Activated naive CD4-positive, alpha-beta T cell treated with anti-CD3 and anti-CD28 coated beads for 36 hours (primary cell): ENCODE data around the gene EIF2S2. TPM values are rescaled to one million over a fixed set of nuclear protein-coding genes. Genes with fewer than 3 reads are reported as not detected.
"Not testable (repeated sequence)": the region's sequence is repeated elsewhere in the genome, so short reads cannot be mapped to it uniquely, and the experiment has no call there.

ENCODE experiments used
- CTCF ChIA-PET: fragments of 350-600 bp; sonication (Branson Sonifier 250); formaldehyde crosslinking; loops from one replicate; lab custom pipeline; 2021; ENCODE audit warnings: antibody characterized with exemption; lab: Charles Lee
- DNase-seq: peaks from one replicate; pipeline ENCODE4 v3.0.0-alpha.2; 2020
- H3K27ac Mint-ChIP-seq: one replicate; pipeline ENCODE4 v1.8.0; 2021; ENCODE audit warnings: mild to moderate bottlenecking, mixed read lengths
- H3K27me3 Mint-ChIP-seq: one replicate; pipeline ENCODE4 v1.8.0; 2021; ENCODE audit warnings: low read depth, mixed read lengths
- H3K36me3 Mint-ChIP-seq: one replicate; pipeline ENCODE4 v1.8.0; 2021; ENCODE audit warnings: low read depth, mixed read lengths
- H3K4me1 Mint-ChIP-seq: one replicate; pipeline ENCODE4 v1.8.0; 2021; ENCODE audit warnings: low read depth, mixed read lengths
- H3K4me3 Mint-ChIP-seq: one replicate; pipeline ENCODE4 v1.8.0; 2021; ENCODE audit warnings: mild to moderate bottlenecking, moderate library complexity, mixed read lengths
- H3K9me3 Mint-ChIP-seq: one replicate; pipeline ENCODE4 v1.8.0; 2021; ENCODE audit warnings: mixed read lengths
- intact Hi-C: fragments of 100-400 bp; cut with micrococcal nuclease; formaldehyde crosslinking; loops from one replicate; pipeline ENCODE4 v1.15.1; 2023
- total RNA-seq, 2 experiments: library from RNA; stranded (reverse); gene quantifications; one replicate each; pipeline ENCODE4 v1.2.3, GENCODE V29; 2021

Gene EIF2S2
- total RNA-seq, 2 experiments from 2014 or later = 202 to 207 TPM

DNA sequence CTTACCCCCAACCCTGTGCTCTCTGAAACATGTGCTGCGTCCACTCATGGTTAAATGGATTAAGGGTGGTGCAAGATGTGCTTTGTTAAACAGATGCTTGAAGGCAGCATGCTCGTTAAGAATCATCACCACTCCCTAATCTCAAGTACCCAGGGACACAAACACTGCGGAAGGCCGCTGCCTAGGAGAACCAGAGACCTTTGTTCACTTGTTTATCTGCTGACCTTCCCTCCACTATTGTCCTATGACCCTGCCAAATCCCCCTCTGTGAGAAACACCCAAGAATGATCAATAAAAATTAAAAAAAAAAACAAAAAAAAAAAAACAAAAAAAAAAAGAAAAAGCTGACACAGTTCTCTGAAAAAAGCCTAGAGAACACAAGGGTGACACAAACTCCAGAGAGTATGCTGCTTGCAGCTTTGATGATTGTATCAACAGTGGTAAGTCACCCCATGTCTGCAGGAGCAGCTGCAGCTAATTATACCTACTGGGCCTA, 21.4 kb upstream of the EIF2S2 start:
- H3K4me1 Mint-ChIP-seq, H3K27me3 Mint-ChIP-seq, DNase-seq, H3K27ac Mint-ChIP-seq, H3K4me3 Mint-ChIP-seq, CTCF ChIA-PET, H3K36me3 Mint-ChIP-seq, H3K9me3 Mint-ChIP-seq, intact Hi-C loops: not testable (repeated sequence)

GRCh38 chr20:34132943-34133342, 20.9 kb upstream of the EIF2S2 start:
- H3K4me1 Mint-ChIP-seq, H3K4me3 Mint-ChIP-seq, H3K27me3 Mint-ChIP-seq, H3K36me3 Mint-ChIP-seq, intact Hi-C loops, H3K27ac Mint-ChIP-seq, H3K9me3 Mint-ChIP-seq, DNase-seq, CTCF ChIA-PET: not testable (repeated sequence)

DNA sequence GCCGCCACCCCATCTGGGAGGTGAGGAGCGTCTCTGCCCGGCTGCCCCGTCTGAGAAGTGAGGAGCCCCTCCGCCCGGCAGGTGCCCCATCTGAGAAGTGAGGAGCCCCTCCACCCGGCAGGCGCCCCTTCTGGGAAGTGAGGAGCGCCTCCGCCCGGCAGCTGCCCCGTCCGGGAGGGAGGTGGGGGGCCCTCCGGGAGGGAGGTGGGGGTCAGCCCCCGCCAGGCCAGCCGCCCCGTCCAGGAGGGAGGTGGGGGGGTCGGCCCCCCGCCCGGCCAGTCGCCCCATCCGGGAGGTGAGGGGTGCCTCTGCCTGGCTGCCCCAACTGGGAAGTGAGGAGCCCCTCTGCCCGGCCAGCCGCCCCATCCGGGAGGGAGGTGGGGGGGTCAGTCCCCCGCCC, 20.4 kb upstream of the EIF2S2 start:
- DNase-seq, H3K4me3 Mint-ChIP-seq, H3K27me3 Mint-ChIP-seq, H3K9me3 Mint-ChIP-seq, H3K27ac Mint-ChIP-seq, intact Hi-C loops, H3K36me3 Mint-ChIP-seq, CTCF ChIA-PET, H3K4me1 Mint-ChIP-seq: not testable (repeated sequence)

DNA sequence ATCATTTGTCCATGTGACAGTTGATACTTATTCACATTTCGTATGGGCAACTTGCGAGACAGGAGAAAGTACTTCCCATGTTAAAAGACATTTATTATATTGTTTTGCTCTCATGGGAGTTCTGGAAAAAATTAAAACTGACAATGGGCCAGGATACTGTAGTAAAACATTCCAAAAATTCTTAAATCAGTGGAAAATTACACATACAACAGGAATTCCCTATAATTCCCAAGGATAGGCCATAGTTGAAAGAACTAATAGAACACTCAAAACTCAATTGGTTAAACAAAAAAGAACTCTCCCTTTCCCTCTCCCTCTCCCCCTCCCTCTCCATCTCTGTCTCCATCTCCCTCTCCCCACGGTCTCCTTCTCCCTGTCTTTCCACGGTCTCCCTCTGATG, 19.4 kb upstream of the EIF2S2 start:
- intact Hi-C loops = no loop called here
- peaks cover 3% of the 10 kb centered on the region for H3K4me1 Mint-ChIP-seq
- no peaks in the 10 kb centered on the region for H3K36me3 Mint-ChIP-seq
- CTCF ChIA-PET = interaction anchor here (0.7 to 2.5 kb wide), 2 partner anchors 23 to 61 kb away, joined by 3 to 10 read pairs; no protein-coding TSS in a partner anchor
- H3K27ac Mint-ChIP-seq = no peak overlapping the region
- no peaks in the 10 kb centered on the region for H3K27me3 Mint-ChIP-seq
- DNase-seq = no peak
- H3K9me3 Mint-ChIP-seq = no peaks in the 10 kb centered on the region
- H3K4me3 Mint-ChIP-seq = no peak overlapping the region

GRCh38 chr20:34129518-34130162, 17.6 kb upstream of the EIF2S2 start:
- Mint-ChIP-seq H3K4me3 (no peak overlapping the region), H3K36me3 (no peaks in the 10 kb centered on the region), H3K4me1 (peaks cover 8% of the 10 kb centered on the region), H3K27me3 (no peaks in the 10 kb centered on the region), H3K9me3 (no peaks in the 10 kb centered on the region), H3K27ac (no peak overlapping the region)
- intact Hi-C loops = loop anchor here (1.0 to 2.0 kb wide), 7 partner anchors 60 to 673 kb away; no protein-coding TSS in a partner anchor
- CTCF ChIA-PET = interaction anchor here (0.6 to 2.5 kb wide), 16 partner anchors 12 to 315 kb away, joined by 3 to 18 read pairs (median 4); partner anchors contain the start of gene EIF2S2
- DNase-seq = peak; percentile 66

- H3K27ac Mint-ChIP-seq = no peak overlapping the region
Observed at GRCh38 chr20:34127792-34128191, 15.7 kb upstream of the EIF2S2 start.

DNA sequence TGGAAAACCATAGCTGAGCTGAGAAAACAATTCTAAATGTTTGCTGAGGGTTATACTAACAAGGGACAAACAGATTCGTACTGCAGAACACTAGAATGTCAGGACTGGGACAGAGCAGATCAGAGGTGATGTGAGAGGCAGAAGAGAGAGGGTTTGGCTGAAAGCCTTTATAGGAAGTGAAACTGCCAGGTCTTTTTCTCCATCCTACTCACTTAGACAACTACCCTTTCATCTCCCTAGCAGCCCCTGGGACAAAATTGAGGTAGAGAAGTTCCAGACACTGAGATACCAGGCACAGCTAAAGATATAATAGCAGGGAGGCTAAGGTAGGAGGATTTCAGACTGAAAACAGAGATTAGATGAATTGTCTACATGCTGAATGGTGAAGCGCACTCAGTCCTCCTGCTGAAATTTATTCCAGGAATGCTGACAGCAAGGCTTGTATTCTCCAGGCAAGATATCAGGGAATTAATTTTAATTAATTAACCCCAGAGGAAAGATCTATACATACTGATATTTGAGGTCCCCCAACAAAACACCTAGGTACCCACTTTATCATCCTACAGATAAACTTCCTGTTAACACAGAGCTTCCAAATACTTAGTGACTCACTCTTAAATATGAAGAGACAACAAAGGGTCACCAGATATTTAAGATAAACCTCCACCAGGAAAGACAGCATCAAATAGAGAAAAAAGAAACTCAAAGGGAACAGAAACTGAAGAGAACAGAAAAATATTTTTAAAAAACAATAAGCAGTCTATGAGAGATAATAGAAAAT, 12.6 kb upstream of the EIF2S2 start:
- Mint-ChIP-seq H3K27ac (no peak overlapping the region), H3K36me3 (no peaks in the 10 kb centered on the region), H3K4me3 (no peak overlapping the region), H3K9me3 (no peaks in the 10 kb centered on the region), H3K27me3 (no peaks in the 10 kb centered on the region), H3K4me1 (peaks cover 14% of the 10 kb centered on the region)
- DNase-seq = no peak
- CTCF ChIA-PET = interaction anchor here (1.0 to 1.4 kb wide), 2 partner anchors 55 to 333 kb away, joined by 3 read pairs; no protein-coding TSS in a partner anchor
- intact Hi-C loops = no loop called here

More at GRCh38 chr20:34127792-34128191, 15.7 kb upstream of the EIF2S2 start:
- peaks cover 14% of the 10 kb centered on the region for H3K4me1 Mint-ChIP-seq
- H3K27me3 Mint-ChIP-seq = no peaks in the 10 kb centered on the region
- no peaks in the 10 kb centered on the region for H3K9me3 Mint-ChIP-seq
- no peaks in the 10 kb centered on the region for H3K36me3 Mint-ChIP-seq
- intact Hi-C loops = loop anchor here (2.0 kb wide), 1 partner anchor 671 kb away; no protein-coding TSS in a partner anchor
- DNase-seq = no peak
- H3K4me3 Mint-ChIP-seq = no peak overlapping the region
- CTCF ChIA-PET = interaction anchor here (0.7 to 1.0 kb wide), 2 partner anchors 35 to 212 kb away, joined by 5 read pairs; no protein-coding TSS in a partner anchor

DNA sequence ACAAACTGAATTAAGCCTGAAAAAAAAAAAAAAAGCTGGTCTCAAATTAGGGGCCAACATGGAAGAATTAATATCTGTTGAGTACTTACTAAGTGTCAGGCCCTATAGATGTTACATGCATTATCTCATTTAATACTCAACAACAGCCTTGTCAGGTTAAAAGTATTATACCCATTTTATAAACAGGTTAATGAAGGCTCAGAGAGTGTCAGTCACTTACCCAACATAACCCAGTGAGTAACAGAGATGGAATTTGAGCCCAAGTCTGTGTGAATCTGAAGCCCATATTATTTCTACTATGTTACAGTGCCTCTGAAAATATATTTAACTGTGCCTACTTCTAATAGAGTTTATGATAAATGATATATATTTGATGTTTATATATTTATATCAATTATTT, 11.3 kb upstream of the EIF2S2 start:
- no peak for DNase-seq
- intact Hi-C loops = no loop called here
- no peak overlapping the region for H3K4me3 Mint-ChIP-seq
- H3K4me1 Mint-ChIP-seq = peaks cover 11% of the 10 kb centered on the region
- H3K27me3 Mint-ChIP-seq = no peaks in the 10 kb centered on the region
- H3K36me3 Mint-ChIP-seq = no peaks in the 10 kb centered on the region
- no peak overlapping the region for H3K27ac Mint-ChIP-seq
- no peaks in the 10 kb centered on the region for H3K9me3 Mint-ChIP-seq
- CTCF ChIA-PET = no interaction called here

GRCh38 chr20:34122274-34122980, 10.4 kb upstream of the EIF2S2 start:
- Mint-ChIP-seq H3K27ac (no peak overlapping the region), H3K4me3 (no peak overlapping the region), H3K4me1 (peaks cover 11% of the 10 kb centered on the region), H3K27me3 (no peaks in the 10 kb centered on the region), H3K9me3 (no peaks in the 10 kb centered on the region), H3K36me3 (no peaks in the 10 kb centered on the region)
- DNase-seq = no peak
- intact Hi-C loops = no loop called here
- CTCF ChIA-PET = no interaction called here

DNA sequence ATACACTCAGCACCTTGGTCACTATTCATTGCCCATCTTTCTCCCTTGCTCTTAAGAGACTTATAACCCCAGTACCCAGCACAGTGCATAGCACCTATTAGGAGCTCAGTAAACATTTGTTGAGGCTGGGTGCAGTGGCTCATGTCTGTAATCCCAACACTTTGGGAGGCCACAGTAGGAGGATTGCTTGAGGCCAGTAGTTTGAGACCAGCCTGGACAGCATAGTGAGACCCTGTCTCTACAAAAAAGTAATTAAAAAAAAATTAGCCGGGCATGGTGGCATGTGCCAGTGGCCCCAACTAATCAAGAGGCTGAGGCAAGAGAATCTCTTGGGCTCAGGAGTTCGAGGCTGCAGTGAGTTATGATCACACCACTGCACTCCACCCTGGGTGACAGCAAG, 8.2 kb upstream of the EIF2S2 start:
- H3K4me3 Mint-ChIP-seq = no peak overlapping the region
- intact Hi-C loops = no loop called here
- no peaks in the 10 kb centered on the region for H3K9me3 Mint-ChIP-seq
- DNase-seq = no peak
- H3K4me1 Mint-ChIP-seq = peaks cover 11% of the 10 kb centered on the region
- no peaks in the 10 kb centered on the region for H3K36me3 Mint-ChIP-seq
- no peaks in the 10 kb centered on the region for H3K27me3 Mint-ChIP-seq
- H3K27ac Mint-ChIP-seq = no peak overlapping the region
- CTCF ChIA-PET = interaction anchor here (0.6 kb wide), 1 partner anchor 191 kb away, joined by 3 read pairs; no protein-coding TSS in a partner anchor

- no peak overlapping the region for H3K27ac Mint-ChIP-seq
- H3K27me3 Mint-ChIP-seq = no peaks in the 10 kb centered on the region
- no peak for DNase-seq
- H3K4me1 Mint-ChIP-seq = peaks cover 7% of the 10 kb centered on the region
- CTCF ChIA-PET = interaction anchor here (0.6 kb wide), 1 partner anchor 21 kb away, joined by 3 read pairs; no protein-coding TSS in a partner anchor
- no peaks in the 10 kb centered on the region for H3K9me3 Mint-ChIP-seq
- peaks cover 15% of the 10 kb centered on the region for H3K36me3 Mint-ChIP-seq
- no peak overlapping the region for H3K4me3 Mint-ChIP-seq
- intact Hi-C loops = loop anchor here (10.0 kb wide), 2 partner anchors 400 to 670 kb away; partner anchors contain the start of genes DYNLRB1 and SNTA1
Observed at GRCh38 chr20:34115232-34115631, 3.2 kb upstream of the EIF2S2 start.

DNA sequence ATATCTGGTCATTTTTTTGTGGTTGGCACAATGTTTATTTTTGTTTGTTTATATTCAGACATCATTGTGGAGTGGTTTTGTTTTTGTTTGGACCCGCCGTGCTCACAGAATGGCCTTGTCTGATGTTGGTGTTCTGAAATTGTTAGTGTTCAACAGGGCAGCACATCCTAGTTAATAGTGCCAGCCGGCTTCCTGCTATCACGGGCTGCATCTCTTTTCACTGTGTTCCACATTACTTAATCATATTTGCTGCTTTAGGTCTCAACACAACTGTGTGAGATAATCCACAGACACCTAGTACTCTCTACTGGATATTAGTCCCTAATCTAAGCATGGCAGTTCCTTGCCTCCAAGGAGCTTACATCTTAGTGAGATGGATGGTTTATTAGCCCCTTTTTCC, 2.8 kb upstream of the EIF2S2 start:
- no peaks in the 10 kb centered on the region for H3K27me3 Mint-ChIP-seq
- no peak overlapping the region for H3K4me3 Mint-ChIP-seq
- intact Hi-C loops = loop anchor here (5.0 to 10.0 kb wide), 4 partner anchors 400 to 977 kb away; partner anchors contain the start of genes DYNLRB1, SNTA1 and TRPC4AP
- DNase-seq = no peak
- H3K4me1 Mint-ChIP-seq = peaks cover 10% of the 10 kb centered on the region
- H3K27ac Mint-ChIP-seq = no peak overlapping the region
- H3K36me3 Mint-ChIP-seq = peaks cover 17% of the 10 kb centered on the region
- CTCF ChIA-PET = interaction anchor here (0.6 to 1.3 kb wide), 2 partner anchors 20 to 200 kb away, joined by 3 read pairs; no protein-coding TSS in a partner anchor
- no peaks in the 10 kb centered on the region for H3K9me3 Mint-ChIP-seq
